HG02623 (cell line): ENCODE data around the gene CAMKMT.

Source experiments
- ATAC-seq: cut with Tn5 transposase; IDR thresholded peaks from one replicate; pipeline ENCODE4 v1.9.1; 2021; ENCODE audit warnings: moderate library complexity; ENCODE audit not compliant: unreplicated experiment

CAMKMT gene

DNA sequence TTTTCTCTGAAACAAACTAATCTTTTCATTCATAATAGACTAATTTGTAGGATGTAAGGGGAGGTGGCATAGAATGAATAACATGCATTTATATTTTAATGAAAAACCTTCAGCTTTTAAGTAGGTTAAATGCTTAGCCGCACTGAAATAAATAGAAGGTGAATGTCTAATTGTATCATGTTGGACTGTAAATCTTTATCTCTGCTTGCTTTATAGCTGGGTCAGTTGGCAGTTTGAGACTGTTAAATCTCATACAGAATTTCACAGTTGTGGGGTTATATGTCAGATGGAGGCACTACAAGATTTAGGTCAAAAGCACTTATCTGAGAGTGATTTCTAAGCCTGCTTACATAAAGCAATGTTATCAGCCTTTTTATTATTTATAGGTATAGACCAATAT is 405.0 kb downstream of the CAMKMT start:
- ATAC-seq: no peak

DNA sequence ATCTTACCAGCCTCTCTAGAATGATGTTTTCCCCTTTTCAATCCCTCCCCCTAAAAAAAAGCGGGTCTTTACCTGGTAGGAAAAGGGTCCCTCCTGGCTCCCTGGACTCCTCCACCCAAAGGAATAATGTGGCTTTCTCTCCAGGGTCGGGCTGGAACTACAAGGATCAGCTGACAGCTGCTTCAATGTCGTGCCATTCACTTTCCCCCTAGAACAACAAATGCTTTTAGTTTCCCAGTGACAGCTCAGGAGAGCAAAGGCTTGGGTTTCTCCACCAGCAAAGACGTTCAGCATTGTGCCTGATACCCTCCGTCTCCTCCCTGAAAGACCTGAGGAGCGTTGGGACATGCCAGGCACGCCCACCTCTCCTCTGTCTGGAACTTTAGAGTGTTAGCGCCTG is 405.9 kb downstream of the CAMKMT start:
- no peak for ATAC-seq

DNA sequence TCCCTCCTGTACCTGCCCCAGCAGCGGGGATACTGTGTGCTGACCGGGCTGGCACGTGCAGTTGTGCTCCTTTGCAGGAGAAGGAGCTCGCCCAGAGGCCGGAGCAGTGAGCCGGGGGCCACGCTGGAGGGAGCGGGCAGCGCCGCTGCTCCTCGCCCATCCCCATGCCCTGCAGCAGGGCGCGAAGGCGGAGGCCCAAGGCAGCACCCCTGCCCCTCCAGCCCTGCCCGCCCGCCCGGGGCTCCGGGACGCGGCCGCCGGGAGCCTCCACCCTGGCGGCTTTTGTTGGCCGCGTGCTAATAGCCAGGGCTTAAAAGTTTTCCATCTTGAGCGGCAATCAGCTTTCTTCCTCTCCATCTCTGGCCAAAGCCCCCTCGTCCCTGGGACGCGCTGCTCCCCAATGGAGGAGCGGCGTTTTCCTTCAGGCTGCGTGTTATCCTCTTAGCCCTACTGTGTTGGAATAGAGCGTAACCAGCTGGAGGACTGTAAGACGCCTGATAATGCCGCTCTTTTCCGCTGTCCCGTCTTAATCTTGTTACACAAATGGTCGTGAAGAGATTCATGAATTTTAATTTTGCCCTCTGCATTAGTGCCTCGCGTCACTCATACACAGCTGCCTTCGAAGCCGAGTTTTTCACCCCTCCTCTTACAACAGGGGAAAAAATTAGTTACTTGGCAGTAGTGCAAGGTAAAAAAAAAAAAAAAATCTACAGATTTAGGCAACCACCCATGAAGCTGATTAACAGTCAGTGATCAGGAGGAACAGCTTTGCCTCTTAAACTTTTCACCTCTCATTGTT is 406.9 kb downstream of the CAMKMT start:
- no peak for ATAC-seq

DNA sequence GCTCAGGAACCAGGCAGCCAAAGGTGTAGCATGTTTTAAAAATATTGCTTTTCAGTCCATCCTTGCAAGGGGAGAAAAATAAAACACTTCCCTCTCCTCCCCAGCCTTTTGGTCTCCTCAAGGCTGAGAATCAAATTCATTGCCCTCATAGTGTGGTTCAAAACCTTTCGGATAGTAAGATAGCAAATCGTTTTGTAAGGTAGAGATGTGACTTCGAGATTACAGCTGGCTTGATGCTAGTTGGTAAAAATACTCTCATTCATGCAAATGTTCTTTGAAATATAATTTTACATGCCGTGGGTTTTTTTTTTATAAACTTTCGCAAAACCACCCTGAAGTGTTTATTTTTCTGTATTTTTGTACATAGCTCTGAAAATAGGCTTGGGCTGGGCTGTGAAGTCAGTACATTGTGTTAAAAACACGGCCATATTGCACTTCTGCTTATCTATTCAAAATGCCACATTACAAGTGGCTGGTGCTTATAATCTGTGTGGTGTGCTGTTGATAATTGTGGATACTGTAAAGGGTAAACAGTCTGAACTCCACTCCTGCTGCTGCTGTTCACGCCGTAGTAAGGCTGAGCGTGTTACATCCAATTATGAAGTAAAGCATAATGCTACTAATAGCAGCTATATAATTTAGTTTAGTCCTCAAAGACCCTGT is 407.7 kb downstream of the CAMKMT start:
- ATAC-seq: no peak

DNA sequence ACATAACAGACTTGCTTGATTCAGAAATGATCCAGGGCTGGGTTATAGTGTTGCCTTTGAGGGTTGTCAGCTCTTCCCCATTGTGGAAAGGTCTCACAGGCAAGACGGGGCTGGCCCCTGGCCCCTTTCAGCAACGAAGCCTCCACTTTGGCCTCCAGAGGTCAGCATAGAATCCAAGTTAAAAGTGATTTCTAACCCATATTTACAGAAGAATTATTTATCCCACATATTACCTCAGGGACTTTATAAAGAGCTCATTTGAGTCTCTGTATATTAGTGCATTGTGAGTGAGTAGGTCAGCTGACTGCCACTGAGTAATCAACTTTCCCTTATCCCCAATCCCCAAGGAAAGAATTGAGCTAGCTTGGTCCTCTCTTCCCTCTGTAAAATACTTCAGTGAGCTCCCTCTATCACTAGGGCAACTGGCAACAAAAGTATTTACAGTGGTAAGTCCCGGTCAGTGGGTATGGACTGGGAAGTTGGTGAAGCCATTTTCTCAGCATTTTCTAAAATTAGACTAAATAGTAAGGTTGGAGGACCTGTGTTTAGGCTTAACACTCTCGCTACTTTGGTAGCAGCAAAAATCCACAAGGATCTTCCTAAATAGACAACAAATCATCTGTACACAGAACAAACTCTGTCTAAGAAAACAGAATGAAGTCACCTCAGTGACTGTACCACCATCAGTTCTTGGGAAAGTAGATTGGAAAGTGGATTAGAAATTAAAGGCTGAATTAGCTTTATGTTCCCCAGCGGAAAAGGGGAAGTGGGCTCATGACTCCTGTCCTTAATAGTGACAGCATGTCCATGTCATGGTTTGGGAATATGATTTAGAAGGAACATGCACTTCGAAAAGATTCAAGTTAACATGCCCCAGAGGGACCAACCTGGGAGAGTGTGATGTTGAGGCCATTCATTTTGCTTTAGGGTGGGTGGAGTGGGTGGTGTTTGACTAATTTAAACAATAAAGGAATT is 408.8 kb downstream of the CAMKMT start:
- ATAC-seq: no peak

DNA sequence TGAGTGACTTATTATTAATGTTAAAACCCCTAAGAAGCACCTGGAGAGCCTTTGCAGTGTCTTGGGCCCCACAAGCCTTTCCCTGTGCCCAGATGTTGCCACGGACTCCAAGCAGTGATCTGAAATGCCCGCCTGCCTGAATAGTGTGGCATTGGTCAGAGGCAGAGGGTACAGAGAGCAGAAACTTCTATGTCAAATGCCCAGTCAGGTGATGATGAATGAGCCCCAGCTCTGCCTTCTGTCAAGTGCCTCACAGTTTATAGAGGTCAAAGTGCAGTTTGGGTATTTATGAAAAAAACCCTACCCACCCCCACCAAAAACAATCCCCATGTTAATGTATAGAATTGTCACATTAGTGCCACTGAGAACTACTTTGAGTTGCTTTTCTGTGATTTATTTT is 409.8 kb downstream of the CAMKMT start:
- no peak for ATAC-seq

DNA sequence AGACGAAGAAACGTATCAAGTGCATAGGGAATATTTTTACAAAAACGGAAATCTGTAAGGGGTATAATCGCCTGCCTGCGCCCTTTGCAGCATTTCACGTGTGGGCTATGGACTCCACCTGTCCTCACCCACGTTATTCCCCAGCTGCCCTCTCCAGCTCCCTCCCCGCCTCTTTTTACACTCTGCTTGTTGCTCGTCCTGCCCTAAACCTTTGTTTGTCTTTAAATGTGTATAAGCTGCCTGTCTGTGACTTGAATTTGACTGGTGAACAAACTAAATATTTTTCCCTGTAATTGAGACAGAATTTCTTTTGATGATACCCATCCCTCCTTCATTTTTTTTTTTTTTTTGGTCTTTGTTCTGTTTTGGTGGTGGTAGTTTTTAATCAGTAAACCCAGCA is 410.4 kb downstream of the CAMKMT start:
- ATAC-seq: no peak

DNA sequence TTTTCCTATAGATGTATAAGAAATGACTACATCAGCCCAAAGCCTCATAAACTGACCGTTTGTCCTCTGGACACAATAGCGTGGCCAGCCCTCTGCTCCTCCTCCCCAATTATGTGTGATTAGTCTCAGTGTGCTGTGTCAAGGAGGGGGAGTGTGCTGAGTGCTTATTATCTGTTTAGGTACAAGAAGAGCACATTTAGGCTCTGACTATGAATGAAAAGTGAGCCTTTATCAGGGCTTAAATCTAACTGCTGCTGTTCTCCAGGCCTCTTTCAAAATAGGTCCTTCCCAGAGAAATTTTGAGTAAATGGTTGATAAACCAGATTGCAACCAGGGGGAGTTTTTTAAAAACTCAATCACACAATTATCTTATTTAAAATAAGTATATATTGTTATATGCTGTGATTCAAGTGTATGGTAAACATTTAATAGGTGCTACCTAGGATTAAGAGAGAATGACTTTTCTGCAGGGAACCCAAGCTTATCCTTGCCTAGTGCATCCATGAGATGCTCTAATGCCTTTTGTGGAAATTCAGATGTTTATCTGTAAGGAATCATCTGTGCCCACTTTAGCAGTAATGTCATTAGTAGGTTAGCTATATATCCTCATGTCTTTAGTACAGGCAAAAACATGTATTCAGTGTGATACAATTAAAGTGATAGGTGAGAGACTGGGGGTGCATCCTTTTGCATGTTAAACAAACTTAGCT is 411.1 kb downstream of the CAMKMT start:
- ATAC-seq: no peak

DNA sequence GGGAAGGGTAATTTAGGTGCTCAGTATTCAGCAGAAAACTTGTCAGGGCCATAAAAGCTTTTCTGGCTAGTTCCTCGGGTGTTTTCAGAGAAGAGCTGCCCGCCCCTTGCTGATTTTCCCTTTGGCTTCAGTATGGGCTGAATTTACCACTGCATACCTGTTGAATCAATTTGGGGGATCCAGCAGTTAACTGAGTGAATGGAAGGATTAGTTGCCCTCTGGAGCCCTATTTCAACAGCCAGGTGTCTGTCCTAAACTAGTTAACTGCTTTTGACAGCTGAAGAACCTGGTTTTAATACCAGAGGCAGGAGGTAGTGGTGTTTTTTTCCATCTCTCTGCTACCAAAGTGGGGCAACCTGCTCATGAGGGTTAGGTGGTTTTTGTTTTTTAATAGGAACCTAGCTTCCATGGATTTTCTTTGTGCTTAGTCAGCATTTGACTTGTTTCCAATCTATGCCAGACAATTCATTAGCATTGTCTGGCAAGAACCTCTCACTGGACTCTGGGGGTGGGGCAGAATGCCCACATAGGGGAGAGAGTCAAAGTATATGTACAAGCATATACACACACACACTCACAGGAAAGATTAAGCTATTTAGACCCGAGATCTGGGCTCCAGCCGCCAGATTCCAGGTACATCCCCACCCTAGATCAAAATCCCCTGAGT is 413.2 kb downstream of the CAMKMT start:
- ATAC-seq: no peak

DNA sequence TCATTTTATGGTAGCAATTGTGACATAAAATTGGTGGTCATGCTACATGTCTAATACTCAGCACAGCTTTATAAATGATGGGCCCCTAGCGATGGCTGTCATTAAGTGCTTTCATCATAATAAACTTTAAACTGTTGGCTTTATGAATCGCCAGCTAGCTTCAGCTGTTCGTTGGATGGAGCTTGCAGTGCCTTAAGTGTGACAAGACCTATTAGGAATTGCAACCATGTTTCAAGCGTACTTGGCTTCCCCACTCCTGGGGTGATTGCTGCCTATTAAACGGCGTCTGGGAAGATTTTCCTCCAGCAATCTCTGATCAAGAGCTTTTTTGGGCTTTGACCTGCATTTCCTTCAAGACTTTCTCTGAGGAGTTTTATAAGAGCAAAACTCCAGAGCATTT is 415.3 kb downstream of the CAMKMT start:
- no peak for ATAC-seq

DNA sequence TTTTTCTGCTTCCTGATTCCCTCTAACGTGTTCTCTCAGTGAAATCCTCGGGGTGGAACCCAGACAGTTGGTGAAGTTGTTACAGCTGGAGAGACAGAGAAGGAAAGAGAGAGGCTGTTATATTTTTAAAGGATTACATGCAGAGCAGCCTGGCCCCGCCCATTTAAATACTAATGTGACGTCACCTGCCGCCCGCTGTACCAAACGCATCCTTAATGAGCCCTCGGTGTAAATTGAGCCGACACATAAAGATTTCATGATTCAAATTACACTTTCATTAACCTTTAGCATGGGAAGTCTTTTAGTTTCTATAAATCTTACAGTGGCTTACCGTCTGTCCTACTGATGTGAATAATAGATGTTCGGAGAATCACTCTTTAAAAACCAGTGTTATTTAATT is 415.8 kb downstream of the CAMKMT start:
- ATAC-seq: no peak

DNA sequence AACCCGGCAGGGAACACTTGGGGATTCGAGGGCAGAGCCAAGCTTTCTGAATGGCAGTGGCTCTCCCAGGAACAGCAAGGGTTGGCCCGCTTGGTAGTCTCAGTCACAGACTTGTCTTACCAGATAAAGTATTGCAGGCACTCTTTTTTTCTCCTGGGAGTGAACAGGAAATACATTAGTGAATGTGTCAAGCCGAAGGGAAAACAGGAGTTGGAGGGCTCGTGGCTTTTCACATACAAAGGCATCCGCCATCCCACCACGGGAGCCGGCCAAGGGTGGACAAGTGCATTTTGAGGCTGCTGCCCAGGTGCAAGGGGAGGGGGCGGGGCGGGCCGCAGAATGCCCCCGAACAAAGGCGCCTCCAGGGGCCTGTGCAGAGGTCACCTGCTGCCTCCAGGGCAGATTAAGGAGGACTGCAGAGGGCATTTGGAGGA is 416.5 kb downstream of the CAMKMT start:
- peak; percentile 34 for ATAC-seq

DNA sequence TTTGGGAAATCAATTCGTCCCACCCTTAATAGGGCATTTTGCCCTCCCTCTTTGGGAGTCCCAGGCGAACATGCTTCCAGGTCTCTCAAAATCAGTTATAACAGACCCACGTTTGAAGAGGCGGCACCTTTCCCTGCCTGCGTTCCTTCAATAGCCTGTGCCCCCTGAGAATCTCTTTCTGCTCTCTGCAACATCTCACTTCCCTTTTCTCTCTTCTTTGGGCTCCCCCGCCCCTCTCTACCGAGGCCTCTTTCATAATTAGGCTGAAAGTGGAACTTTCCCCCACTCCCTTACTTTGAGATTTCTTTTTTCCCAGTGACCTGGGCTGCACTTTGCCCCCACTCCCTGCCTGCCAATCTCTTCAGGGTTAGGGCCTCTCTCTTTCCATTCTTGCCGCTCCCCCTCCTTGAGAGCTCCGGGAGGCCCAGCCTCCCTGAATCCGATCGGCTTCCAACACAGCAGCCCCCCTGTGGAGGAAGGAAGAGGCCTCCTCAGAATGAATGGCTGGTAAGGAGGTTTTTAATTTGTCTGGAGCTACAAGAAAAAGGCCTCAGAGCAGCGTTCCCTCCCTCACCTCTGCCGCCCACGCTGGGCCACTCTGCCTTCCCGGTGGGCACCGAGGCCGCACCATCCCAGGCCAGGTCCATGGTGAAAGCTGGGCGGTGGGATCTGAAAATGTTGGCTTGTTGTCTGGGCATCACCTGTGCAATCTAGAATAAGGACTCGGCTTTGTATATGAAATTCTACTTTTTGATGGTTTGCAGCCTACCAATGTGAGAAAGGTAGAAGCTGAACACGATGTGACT is 417.1 kb downstream of the CAMKMT start:
- peak; percentile 99 for ATAC-seq

DNA sequence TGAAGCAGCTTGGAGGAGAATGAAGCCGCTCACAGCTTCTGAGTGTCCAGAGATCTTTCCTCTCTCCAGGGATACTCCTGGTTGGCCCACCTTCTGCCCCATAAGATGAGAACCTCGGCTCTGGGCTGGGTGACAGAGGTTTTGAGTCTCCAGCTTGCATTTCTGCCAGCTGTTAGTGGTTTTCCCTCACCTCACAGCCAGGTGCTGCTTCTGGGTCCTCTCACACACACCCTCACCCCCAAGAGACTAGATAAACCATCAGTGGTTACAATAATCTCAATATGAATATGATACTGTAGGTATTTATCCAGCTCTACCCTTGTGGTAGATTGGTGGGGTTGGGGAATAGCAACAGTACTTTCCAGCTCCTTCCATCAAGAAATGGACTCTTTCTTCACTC is 418.0 kb downstream of the CAMKMT start:
- ATAC-seq: no peak

DNA sequence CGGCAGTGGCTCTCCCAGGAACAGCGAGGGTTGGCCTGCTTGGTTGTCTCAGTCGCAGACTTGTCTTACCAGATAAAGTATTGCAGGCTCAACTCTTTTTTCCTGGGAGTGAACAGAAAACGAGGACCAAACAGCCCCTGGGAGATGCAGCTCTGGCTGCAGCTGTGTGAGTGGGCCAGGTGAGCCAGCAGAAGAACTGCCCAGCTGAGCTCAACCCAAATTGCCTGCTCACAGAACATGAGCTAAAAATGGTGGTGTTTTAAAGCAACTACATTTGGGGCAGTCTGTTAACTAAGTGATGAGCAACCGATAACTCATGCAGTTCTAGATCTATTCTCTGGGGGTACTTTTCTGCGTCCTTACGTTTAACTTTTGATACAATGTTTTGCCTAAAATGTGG is 418.7 kb downstream of the CAMKMT start:
- no peak for ATAC-seq

DNA sequence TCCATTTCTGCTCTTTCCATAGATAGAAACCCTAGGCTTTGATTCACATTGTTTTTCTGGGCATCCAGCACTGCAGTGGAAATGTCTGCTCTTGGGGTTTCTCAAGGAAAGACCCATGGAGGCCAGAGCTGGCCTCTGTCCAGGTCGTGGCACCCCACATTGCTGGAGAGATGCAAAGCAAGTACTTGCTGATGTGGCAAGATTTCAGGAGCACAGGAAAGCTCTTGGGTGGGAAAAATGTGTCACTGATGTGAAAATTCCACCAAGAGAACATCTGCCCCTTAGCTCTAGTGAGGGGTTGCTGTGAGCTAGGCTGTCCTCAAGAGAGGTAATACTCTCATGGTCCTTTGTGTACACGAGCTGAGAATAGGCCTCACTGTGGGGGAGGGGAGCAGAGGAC is 423.7 kb downstream of the CAMKMT start:
- no peak for ATAC-seq

DNA sequence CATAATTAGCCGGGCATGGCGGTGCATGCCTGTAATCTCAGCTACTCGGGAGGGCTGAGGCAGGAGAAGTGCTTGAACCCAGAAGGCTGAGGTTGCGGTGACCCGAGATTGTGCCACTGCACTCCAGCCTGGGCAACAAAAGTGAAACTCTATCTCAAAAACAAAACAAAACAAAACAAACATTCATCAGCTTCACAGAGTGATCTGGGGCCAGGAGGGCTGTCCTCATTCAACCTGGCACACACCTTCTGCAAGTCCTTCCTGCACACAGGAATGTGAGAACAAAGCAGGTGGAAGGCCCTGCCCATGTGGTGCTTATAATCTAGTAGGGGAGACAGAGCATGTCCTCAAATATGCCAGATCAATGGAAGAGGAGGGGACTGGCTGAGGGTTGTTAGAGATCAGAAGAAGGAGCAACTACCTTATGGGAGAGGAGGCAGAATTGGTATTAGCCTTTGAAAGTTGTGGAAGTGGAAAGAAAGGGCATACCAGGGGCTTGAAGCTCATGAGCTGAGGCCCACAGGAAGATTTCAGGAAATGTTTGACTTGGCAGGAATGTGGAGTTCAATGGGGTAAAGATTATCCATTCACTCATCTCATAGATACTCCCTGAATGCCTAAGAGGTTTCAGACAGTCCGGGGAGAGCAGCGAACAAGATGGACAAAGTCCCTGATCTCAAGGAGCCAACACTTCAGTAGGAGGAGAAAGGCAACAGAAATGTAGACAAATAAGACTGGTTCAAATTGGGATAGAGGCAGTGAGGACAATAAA is 424.5 kb downstream of the CAMKMT start:
- ATAC-seq: no peak

DNA sequence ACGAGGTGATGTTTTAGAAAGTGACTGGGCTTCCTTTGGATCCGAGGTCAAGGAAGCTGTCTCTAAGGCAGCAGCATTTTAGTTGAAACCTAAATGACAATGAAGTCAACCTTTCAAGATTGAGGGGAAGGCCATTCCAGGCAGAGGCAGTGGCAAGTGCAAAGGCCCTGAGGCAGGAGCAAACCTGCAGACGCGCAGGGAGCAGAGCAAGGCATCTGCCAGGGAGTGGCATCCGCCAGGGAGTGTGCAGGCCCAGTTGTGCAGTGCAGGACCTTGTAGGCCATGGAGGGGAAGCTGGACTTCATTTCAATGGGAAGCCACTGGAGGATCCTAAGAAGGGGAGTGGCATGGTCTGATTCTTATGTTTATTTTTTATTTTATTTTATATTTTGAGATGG is 425.1 kb downstream of the CAMKMT start:
- ATAC-seq: no peak

DNA sequence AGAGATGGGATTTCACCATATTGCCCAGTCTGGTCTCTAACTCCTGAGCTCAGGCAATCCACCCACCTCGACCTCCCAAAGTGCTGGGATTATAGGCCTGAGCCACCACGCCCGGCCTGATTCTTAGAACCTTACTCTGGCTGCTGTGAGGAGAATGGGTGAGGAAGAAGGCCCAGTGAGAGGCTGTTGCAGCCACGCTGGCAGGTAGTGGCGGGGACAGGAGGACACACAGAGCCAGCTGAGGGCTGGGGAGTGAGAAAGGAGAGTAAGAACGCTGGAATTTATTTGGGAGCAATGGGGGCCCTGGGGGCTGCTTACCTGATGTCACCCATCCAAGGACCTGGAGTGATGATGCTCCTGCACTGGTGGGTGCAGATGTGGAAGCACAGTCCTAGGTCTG is 425.9 kb downstream of the CAMKMT start:
- ATAC-seq: no peak
